PC-9 (cell line): ENCODE measurements around the gene TLCD3B. TPM values are rescaled to one million over a fixed set of nuclear protein-coding genes. Genes with fewer than 3 reads are reported as not detected.
A peak's percentile ranks its signal among the peaks of the same experiment; 100 is the strongest.

ENCODE experiments used
- Bru-seq: library from RNA; stranded (reverse); fragments of 400-500 nt; gene quantifications from one replicate; lab custom pipeline; 2021; lab: Mats Ljungman, UMichigan
- BruChase-seq, 2 experiments: library from RNA; stranded (reverse); fragments of 400-500 nt; gene quantifications; one replicate each; lab custom pipeline; 2021; lab: Mats Ljungman, UMichigan
- BruUV-seq: library from RNA; stranded (reverse); fragments of 400-500 nt; replicated peaks from 2 replicates; lab custom pipeline; 2021; lab: Mats Ljungman, UMichigan
- CTCF ChIA-PET: fragments of 300-600 bp; sonication (Branson Sonifier 250); formaldehyde crosslinking; loops from one replicate; lab custom pipeline; 2022; ENCODE audit warnings: antibody characterized with exemption; lab: Charles Lee
- POLR2A ChIA-PET: fragments of 300-600 bp; sonication (Branson Sonifier 250); formaldehyde crosslinking; loops from one replicate; lab custom pipeline; 2022; ENCODE audit warnings: antibody characterized with exemption; ENCODE audit not compliant: unreplicated experiment; lab: Charles Lee
- DNase-seq, 2 experiments: peaks; one replicate each; pipeline versions ENCODE4 v3.0.0 to v3.0.0-alpha.2; 2015 to 2022; ENCODE audit warnings: mixed read lengths in 1 of 2
- H2AFZ ChIP-seq: fragments of 200-600 bp; sonication (generic); 2 replicates; pipeline ENCODE4 v1.8.1; 2017; ENCODE audit warnings: antibody characterized with exemption
- H3F3A ChIP-seq: fragments of 200-600 bp; sonication (generic); 2 replicates; pipeline ENCODE4 v1.8.1; 2017; ENCODE audit warnings: antibody characterized with exemption, mild to moderate bottlenecking, low read depth; ENCODE audit not compliant: insufficient read depth
- H3K27ac ChIP-seq: fragments of 200-600 bp; sonication (generic); 2 replicates; pipeline ENCODE4 v1.6.1; 2016; ENCODE audit warnings: mixed run types
- H3K27me3 ChIP-seq: fragments of 200-600 bp; sonication (generic); 2 replicates; pipeline ENCODE4 v1.6.1; 2016; ENCODE audit warnings: low read depth, mixed run types; ENCODE audit not compliant: insufficient read depth
- H3K36me3 ChIP-seq: fragments of 200-600 bp; sonication (generic); 2 replicates; pipeline ENCODE4 v1.6.1; 2016; ENCODE audit warnings: low read depth, mixed run types
- H3K4me1 ChIP-seq: fragments of 200-600 bp; sonication (generic); replicated peaks from 2 replicates; pipeline ENCODE4 v1.6.1; 2016; ENCODE audit warnings: mixed run types; ENCODE audit not compliant: insufficient read depth
- H3K4me2 ChIP-seq: fragments of 200-600 bp; sonication (generic); 2 replicates; pipeline ENCODE4 v1.6.1; 2017; ENCODE audit warnings: mixed run types
- H3K4me3 ChIP-seq: fragments of 200-600 bp; sonication (generic); 2 replicates; pipeline ENCODE4 v1.6.1; 2016; ENCODE audit warnings: mixed run types
- H3K79me2 ChIP-seq: fragments of 200-600 bp; sonication (generic); 2 replicates; pipeline ENCODE4 v1.6.1; 2017; ENCODE audit warnings: low read depth, mixed run types
- H3K9me2 ChIP-seq: fragments of 200-600 bp; sonication (generic); 2 replicates; pipeline ENCODE4 v1.8.1; 2017; ENCODE audit warnings: mild to moderate bottlenecking; ENCODE audit not compliant: insufficient read depth
- H3K9me3 ChIP-seq: fragments of 200-600 bp; sonication (generic); 2 replicates; pipeline ENCODE4 v1.8.1; 2016; ENCODE audit warnings: low read depth; ENCODE audit not compliant: insufficient read depth
- H4K20me1 ChIP-seq: fragments of 200-600 bp; sonication (generic); 2 replicates; pipeline ENCODE4 v1.8.1; 2017; ENCODE audit not compliant: insufficient read depth
- EZH2 ChIP-seq: fragments of 200-600 bp; sonication (generic); IDR thresholded peaks from 2 replicates; pipeline ENCODE4 v1.8.0; 2017; ENCODE audit warnings: antibody characterized with exemption, low read depth
- intact Hi-C: fragments of 100-400 bp; cut with micrococcal nuclease; formaldehyde crosslinking; loops from one replicate; pipeline ENCODE4 v1.10.0; 2022; ENCODE audit not compliant: unreplicated experiment
- long read RNA-seq: library from polyadenylated mRNA; stranded (forward); transcript quantifications from one replicate; pipeline ENCODE4 v2.0.0, GENCODE V29; 2022
- total RNA-seq: library from RNA; stranded (reverse); gene quantifications from 2 replicates; pipeline ENCODE4 v1.2.3, GENCODE V29; 2021
- TF ChIP-seq, protein P1 (sequence below): fragments of 200-600 bp; sonication (generic); conservative IDR thresholded peaks from 2 replicates; pipeline ENCODE4 v1.6.1; 2017; ENCODE audit warnings: mixed run types, antibody characterized with exemption, mild to moderate bottlenecking, moderate library complexity

TLCD3B gene, protein sequence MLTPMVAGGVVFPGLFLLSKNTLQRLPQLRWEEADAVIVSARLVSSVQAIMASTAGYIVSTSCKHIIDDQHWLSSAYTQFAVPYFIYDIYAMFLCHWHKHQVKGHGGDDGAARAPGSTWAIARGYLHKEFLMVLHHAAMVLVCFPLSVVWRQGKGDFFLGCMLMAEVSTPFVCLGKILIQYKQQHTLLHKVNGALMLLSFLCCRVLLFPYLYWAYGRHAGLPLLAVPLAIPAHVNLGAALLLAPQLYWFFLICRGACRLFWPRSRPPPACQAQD
- 5.8 and 9.7 TPM in 2 replicates for total RNA-seq
- percentile 31 among the genes with signal in this experiment for Bru-seq, nascent RNA
- percentile 45 among the genes with signal in this experiment for BruChase-seq, experiment 1, labeled RNA remaining after a 2-hour chase
- percentile 42 among the genes with signal in this experiment for BruChase-seq, experiment 2, labeled RNA remaining after a 6-hour chase
- long read RNA-seq, partial matches to known transcripts, result 0 of 1 reads
- long read RNA-seq, other reads (novel, unspliced or antisense), result 1 of 1 reads

DNA sequence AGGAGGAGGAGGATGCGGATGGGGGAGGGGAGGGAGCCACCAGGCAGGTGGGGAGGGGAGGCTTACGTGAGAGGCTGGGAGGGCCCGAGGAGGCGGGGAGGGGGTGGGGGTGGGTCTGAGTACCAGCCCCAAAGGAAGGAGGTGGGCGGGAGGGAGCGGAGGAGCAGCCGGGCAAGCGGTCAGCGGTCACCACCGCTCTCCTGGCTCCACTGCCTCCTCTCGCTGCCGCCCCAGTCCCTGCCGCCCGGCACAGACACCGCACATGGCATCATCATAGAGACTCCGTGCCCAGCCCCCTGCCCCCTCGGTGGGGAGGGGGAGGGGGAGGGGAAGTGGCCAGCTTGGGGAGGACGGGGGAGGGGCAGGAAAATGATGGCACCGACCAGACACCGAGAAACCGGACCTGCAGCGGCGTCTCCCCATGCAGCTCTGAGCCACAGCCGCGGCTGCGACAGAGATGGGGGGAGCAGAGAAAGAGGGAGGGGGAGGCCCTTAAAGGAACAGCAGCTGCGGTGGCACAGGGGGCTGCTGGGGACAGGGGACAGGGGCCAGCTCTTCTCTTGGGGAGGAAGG is at the start of gene TLCD3B:
TLCD3B (minus strand) TSS at position 431 of the 573 bp plus-strand sequence. CDS start 744 bp downstream, outside the sequence.
- Histone ChIP-seq H4K20me1 (no peaks in the 10 kb centered on the region), H3K4me1 (no peaks in the 10 kb centered on the region), H3K4me2 (peak within 1 kb of the TSS; percentile 60), H3K9me2 (no peaks in the 10 kb centered on the region), H3K9me3 (no peaks in the 10 kb centered on the region), H3K27me3 (peaks cover 55% of the 10 kb centered on the region), H3K4me3 (peak within 1 kb of the TSS; percentile 12; the same call in 1 of the 2 replicates), H3K27ac (no peak within 1 kb of the TSS), H2AFZ (no peak within 1 kb of the TSS), H3K36me3 (no peaks in the 10 kb centered on the region), H3F3A (0 out of 2 replicates have a peak, but pooled peaks cover 5% of the 10 kb centered on the region), H3K79me2 (no peaks in the 10 kb centered on the region)
- DNase-seq, result no peak
- no peak for TF ChIP-seq EZH2
- TF ChIP-seq, protein P1, sequence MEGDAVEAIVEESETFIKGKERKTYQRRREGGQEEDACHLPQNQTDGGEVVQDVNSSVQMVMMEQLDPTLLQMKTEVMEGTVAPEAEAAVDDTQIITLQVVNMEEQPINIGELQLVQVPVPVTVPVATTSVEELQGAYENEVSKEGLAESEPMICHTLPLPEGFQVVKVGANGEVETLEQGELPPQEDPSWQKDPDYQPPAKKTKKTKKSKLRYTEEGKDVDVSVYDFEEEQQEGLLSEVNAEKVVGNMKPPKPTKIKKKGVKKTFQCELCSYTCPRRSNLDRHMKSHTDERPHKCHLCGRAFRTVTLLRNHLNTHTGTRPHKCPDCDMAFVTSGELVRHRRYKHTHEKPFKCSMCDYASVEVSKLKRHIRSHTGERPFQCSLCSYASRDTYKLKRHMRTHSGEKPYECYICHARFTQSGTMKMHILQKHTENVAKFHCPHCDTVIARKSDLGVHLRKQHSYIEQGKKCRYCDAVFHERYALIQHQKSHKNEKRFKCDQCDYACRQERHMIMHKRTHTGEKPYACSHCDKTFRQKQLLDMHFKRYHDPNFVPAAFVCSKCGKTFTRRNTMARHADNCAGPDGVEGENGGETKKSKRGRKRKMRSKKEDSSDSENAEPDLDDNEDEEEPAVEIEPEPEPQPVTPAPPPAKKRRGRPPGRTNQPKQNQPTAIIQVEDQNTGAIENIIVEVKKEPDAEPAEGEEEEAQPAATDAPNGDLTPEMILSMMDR, result no peak
- ChIA-PET CTCF (interaction anchor here (0.6 to 1.4 kb wide), 2 partner anchors 9 to 590 kb away, joined by 4 to 5 read pairs; no protein-coding TSS in a partner anchor), POLR2A (no interaction called here)
- intact Hi-C loops, result no loop called here
- BruUV-seq, result no TSS peak

DNA sequence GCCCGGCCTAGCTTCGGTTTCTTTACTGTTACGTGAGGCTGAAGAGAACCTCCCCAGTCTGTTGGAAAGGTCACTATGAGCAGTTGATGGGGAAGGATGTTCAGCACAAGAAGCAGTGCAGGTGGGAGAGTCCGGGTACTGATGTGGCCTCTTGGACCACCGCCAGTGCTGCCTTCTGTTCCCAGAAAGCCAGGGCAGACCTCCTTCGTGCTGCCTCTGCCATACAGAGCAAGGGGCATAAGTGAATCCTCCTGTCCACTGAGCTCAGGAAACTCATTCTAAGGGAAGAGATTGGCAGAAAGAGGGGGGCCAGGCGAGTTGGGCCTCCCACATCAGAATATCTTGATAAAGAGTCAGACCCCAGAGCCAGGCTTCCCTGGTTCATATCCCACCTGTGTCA is 48.4 kb upstream of the TLCD3B start:
- H4K20me1 ChIP-seq, result peaks cover 34% of the 10 kb centered on the region
- no peak overlapping the region for H3K4me2 ChIP-seq
- BruUV-seq, result no TSS peak
- intact Hi-C loops, result no loop called here
- peaks cover 23% of the 10 kb centered on the region for H3K4me1 ChIP-seq
- no peak for TF ChIP-seq EZH2
- TF ChIP-seq, protein P1, result no peak
- peaks cover 34% of the 10 kb centered on the region for H3F3A ChIP-seq
- H3K27me3 ChIP-seq, result no peaks in the 10 kb centered on the region
- H3K27ac ChIP-seq, result no peak overlapping the region
- no peaks in the 10 kb centered on the region for H3K9me2 ChIP-seq
- H3K4me3 ChIP-seq, result no peak overlapping the region
- CTCF ChIA-PET, result interaction anchor here (0.7 kb wide), 1 partner anchor 14 kb away, joined by 4 read pairs; no protein-coding TSS in a partner anchor
- POLR2A ChIA-PET, result no interaction called here
- H2AFZ ChIP-seq, result no peak overlapping the region
- DNase-seq, result no peak
- H3K79me2 ChIP-seq, result peaks cover 59% of the 10 kb centered on the region
- H3K9me3 ChIP-seq, result no peaks in the 10 kb centered on the region
- peaks cover 43% of the 10 kb centered on the region; the same call in 1 of the 2 replicates for H3K36me3 ChIP-seq

DNA sequence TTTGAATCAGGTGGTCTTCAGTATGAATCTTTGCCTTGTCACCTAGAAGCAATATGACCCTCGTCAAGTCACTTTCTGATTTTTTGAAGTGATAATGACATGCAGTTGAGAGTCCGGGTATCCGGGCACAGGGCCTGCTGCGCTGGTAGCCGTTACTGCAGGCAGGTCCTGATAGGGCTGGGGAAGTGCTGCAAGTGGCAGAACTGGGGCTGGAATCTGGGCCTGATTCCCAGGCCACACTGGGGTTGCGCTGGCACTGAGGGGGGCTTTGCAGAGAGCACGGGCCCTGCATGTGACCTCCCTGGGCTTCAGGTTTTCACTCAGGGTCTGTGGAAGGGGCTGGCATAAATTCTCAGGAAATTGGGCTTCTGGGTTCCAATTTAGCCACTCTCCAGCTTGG is 47.7 kb upstream of the TLCD3B start:
- Histone ChIP-seq H3K4me1 (peaks cover 23% of the 10 kb centered on the region), H3K27me3 (no peaks in the 10 kb centered on the region), H2AFZ (no peak overlapping the region), H3K79me2 (peaks cover 59% of the 10 kb centered on the region), H3K9me3 (no peaks in the 10 kb centered on the region), H3K4me2 (no peak overlapping the region), H4K20me1 (peaks cover 34% of the 10 kb centered on the region), H3K27ac (no peak overlapping the region), H3K4me3 (no peak overlapping the region), H3F3A (peaks cover 36% of the 10 kb centered on the region), H3K9me2 (no peaks in the 10 kb centered on the region), H3K36me3 (peaks cover 41% of the 10 kb centered on the region; the same call in 1 of the 2 replicates)
- CTCF ChIA-PET, result interaction anchor here (0.6 kb wide), 1 partner anchor 532 kb away, joined by 3 read pairs; no protein-coding TSS in a partner anchor
- intact Hi-C loops, result no loop called here
- no peak for TF ChIP-seq EZH2
- TF ChIP-seq, protein P1, result no peak
- POLR2A ChIA-PET, result interaction anchor here (0.6 to 0.7 kb wide), 3 partner anchors 11 to 26 kb away, joined by 5 to 11 read pairs (median 7); no protein-coding TSS in a partner anchor
- BruUV-seq, result no TSS peak
- no peak for DNase-seq
